GM21737 (cell line): ENCODE data around the gene TTC34.
"Not testable (repeated sequence)": the region's sequence is repeated elsewhere in the genome, so short reads cannot be mapped to it uniquely, and the experiment has no call there.

Experiments
- ATAC-seq: cut with Tn5 transposase; IDR thresholded peaks from one replicate; pipeline ENCODE4 v1.9.1; 2021; ENCODE audit warnings: mild to moderate bottlenecking, moderate library complexity; ENCODE audit not compliant: unreplicated experiment

The TTC34 gene

DNA sequence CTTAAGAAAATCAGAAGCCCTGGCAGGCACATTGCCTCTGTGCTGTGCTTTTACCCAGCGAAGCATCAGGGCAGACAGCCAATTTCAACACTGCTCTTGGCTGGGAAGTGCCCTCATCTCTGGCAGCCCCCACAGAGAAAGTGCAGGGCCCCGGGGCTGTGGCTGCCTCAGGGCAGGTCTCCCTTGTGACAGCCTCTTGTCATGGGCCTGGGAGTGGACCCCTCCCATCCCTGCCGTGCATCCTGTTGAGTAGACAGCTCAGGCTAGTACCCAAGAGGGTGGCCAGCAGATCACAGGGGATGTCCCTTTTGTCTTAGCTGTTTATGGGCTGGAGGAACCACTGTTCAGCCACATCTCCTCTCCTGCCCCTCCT is 23.3 kb downstream of the TTC34 start:
- no peak for ATAC-seq

DNA sequence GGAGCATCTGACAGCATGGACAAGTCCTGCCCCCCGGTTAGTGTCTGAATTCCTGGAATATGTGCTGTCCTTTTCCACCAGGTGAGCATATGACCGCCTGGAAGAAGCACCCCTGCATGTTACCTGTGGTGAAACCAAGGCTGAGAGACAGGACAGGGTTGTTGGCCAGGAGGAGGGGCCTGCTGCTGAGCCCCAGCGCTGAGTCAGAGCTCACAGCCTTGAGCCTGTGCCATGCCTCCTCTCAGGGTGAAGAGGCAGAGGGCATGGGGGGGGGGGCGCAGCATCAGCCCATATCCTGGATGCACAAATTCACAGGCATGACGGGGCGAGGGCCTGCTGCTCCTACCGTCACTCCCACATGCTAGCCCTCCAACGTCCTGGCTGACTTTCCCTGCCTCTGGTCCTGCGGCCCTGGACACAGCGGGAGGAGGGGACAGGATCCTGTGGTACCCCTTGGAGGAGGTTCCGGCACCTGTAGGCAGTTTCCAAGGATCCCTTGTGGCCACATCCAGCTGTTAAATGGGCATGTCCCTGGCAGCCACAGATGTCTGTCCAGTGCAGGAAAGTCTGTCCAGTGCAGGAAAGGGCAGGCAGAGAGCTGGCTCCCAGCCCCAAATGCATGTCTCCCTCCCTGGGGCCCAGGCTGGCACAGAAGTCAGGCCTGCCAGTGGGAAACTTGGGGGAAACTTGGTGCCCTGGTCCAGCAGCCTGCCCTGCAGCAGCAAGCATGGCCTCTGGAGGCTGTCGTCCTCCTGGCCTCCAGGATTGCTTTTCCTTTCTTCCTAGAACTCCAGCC is 23.9 kb downstream of the TTC34 start:
- no peak for ATAC-seq

DNA sequence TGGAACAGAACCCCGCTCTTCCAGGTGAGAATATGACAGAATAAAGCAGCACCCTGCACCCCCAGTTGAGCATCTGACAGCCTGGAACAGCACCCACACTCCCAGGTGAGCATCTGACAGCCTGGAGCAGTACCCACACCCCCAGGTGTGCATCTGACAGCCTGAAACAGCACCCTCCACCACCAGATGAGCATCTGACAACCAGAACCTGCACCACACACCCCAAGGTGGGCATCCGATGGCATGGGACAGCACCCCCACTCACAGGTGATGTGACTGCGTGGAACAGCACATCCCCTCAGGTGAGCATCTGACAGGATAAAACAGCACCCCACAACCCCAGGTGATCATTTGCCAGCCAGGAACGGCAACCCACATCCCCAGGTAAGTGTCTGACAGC is 26.2 kb downstream of the TTC34 start:
- not testable (repeated sequence) for ATAC-seq

DNA sequence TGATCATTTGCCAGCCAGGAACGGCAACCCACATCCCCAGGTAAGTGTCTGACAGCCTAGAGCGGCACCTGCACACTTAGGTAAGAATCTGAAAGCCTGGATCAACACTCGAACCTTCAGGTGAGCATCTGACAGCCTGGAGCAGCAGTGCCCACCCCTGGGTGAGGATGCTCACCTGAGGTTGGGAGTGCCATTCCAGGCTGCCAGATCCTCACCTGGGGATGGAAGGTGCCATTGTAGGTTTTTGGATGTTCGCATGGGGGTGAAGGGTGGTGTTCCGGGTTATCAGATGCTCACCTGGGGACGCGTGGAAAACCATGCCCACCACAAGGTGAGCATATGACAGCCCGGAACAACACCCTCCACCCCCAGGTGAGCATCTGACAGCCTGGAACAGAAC is 33.4 kb downstream of the TTC34 start:
- ATAC-seq: not testable (repeated sequence)

DNA sequence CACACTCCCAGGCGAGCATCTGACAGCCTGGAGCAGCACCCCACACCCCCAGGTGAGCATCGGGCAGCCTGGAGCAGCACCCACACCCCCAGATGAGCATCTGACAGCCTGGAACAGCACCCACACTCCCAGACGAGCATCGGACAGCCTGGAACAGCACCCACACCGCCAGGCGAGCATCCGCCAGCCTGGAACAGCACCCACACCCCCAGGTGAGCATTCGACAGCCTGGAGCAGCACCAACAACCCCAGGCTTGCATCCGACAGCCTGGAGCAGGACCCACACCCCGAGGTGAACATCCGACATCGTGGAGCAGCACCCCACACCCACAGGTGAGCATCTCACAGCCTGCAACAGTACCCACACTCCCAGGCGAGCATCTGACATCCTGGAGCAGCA is 42.1 kb downstream of the TTC34 start:
- not testable (repeated sequence) for ATAC-seq

GRCh38 chr1:2757519-2757918 is 44.0 kb downstream of the TTC34 start:
- ATAC-seq: not testable (repeated sequence)

GRCh38 chr1:2755426-2755825 is 46.1 kb downstream of the TTC34 start:
- not testable (repeated sequence) for ATAC-seq

DNA sequence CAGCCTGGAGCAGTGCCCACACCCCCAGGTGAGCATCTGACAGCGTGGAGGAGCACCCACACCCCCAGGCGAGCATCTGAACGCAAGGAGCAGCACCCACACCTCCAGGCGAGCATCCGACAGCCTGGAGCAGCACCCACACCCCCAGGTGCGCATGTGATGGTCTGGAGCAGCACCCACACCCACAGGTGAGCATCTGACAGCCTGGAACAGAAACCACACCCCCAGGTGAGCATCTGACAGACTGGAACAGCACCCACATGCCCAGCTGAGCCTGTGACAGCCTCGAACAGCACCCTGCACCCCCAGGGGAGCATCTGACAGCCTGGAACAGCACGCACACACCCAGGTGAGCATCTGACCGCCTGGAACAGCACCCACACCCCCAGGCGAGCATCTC is 46.9 kb downstream of the TTC34 start:
- not testable (repeated sequence) for ATAC-seq

GRCh38 chr1:2752503-2752902 is 49.0 kb downstream of the TTC34 start:
- ATAC-seq: not testable (repeated sequence)

DNA sequence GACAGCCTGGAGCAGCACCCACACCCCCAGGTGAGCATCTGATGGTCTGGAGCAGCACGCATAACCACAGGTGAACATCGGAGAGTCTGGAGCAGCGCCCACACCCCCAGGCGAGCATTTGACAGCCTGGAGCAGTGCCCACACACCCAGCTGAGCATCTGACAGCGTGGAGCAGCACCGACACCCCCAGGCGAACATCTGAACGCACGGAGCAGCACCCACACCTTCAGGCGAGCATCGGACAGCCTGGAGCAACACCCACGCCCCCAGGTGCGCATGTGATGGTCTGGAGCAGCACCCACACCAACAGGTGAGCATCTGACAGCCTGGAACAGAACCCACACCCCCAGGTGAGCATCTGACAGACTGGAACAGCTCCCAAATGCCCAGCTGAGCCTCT is 49.6 kb downstream of the TTC34 start:
- not testable (repeated sequence) for ATAC-seq

GRCh38 chr1:2750766-2751730 is 50.4 kb downstream of the TTC34 start:
- not testable (repeated sequence) for ATAC-seq

GRCh38 chr1:2750041-2750680 is 51.3 kb downstream of the TTC34 start:
- ATAC-seq: not testable (repeated sequence)

DNA sequence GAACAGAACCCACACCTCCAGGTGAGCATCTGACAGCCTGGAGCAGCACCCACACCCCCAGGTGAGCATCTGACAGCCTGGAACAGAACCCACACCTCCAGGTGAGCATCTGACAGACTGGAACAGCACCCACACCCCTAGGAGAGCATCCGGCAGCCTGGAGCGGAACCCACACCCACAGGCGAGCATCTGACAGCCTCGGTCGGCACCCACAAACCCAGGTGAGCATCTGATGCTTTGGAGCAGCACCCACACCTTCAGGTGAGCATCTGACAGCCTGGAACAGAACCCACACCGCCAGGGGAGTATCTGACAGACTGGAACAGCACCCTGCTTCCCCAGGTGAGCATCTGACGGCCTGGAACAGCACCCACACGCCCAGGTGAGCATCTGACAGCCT is 52.9 kb downstream of the TTC34 start:
- not testable (repeated sequence) for ATAC-seq

GRCh38 chr1:2694796-2695195 is 106.7 kb downstream of the TTC34 start:
- not testable (repeated sequence) for ATAC-seq

DNA sequence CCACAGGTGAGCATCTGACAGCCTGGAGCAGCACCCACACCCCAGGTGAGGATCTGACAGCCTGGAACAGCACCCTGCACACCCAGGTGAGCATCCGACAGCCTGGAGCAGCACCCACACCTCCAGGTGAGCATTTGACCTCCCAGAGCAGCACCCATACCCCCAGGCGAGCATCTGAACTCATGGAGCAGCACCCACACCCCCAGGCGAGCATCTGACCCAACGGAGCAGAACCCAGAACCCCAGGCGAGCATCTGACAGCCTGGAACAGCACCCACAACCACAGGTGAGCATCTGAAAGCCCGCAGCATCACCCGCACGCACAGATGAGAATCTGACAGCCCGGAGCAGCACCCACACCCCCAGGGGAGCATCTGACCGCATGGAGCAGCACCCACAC is 111.3 kb downstream of the TTC34 start:
- not testable (repeated sequence) for ATAC-seq

- ATAC-seq: not testable (repeated sequence)
Observed at GRCh38 chr1:2688336-2688665, 113.2 kb downstream of the TTC34 start.

- ATAC-seq: not testable (repeated sequence)
Observed at GRCh38 chr1:2687638-2688335, 113.7 kb downstream of the TTC34 start.

GRCh38 chr1:2687174-2687591 is 114.3 kb downstream of the TTC34 start:
- ATAC-seq: not testable (repeated sequence)

- ATAC-seq: not testable (repeated sequence)
Observed at GRCh38 chr1:2686091-2686863, 115.2 kb downstream of the TTC34 start.

- ATAC-seq: not testable (repeated sequence)
Observed at GRCh38 chr1:2685671-2686070, 115.8 kb downstream of the TTC34 start.
